ENCODE measurements around the gene OPCML.
A peak's percentile ranks its signal among the peaks of the same experiment; 100 is the strongest.

OPCML gene

GRCh38 chr11:132771746-132772145, 760.6 kb downstream of the OPCML start:
- DNase-seq: no peak

GRCh38 chr11:132770829-132771530, 761.3 kb downstream of the OPCML start:
- DNase-seq: no peak

- DNase-seq: no peak
Observed at GRCh38 chr11:132763503-132763902, 768.8 kb downstream of the OPCML start.

- no peak for DNase-seq
Observed at GRCh38 chr11:132755934-132756333, 776.4 kb downstream of the OPCML start.

- no peak for DNase-seq
Observed at GRCh38 chr11:132751516-132752250, 780.6 kb downstream of the OPCML start.

GRCh38 chr11:132746305-132746704, 786.0 kb downstream of the OPCML start:
- DNase-seq: no peak

- DNase-seq: no peak
Observed at GRCh38 chr11:132745306-132745705, 787.0 kb downstream of the OPCML start.

- DNase-seq: no peak
Observed at GRCh38 chr11:132744771-132745170, 787.5 kb downstream of the OPCML start.

- no peak for DNase-seq
Observed at GRCh38 chr11:132743601-132744000, 788.7 kb downstream of the OPCML start.

- DNase-seq: no peak
Observed at GRCh38 chr11:132742929-132743328, 789.4 kb downstream of the OPCML start.

- no peak for DNase-seq
Observed at GRCh38 chr11:132734217-132734616, 798.1 kb downstream of the OPCML start.

- no peak for DNase-seq
Observed at GRCh38 chr11:132728026-132728425, 804.3 kb downstream of the OPCML start.

- no peak for DNase-seq
Observed at GRCh38 chr11:132721526-132721925, 810.8 kb downstream of the OPCML start.

- DNase-seq: no peak
Observed at GRCh38 chr11:132719684-132720083, 812.6 kb downstream of the OPCML start.

GRCh38 chr11:132718711-132719671, 813.3 kb downstream of the OPCML start:
- no peak for DNase-seq

- DNase-seq: no peak
Observed at GRCh38 chr11:132717824-132718223, 814.5 kb downstream of the OPCML start.

- DNase-seq: no peak
Observed at GRCh38 chr11:132716037-132716436, 816.3 kb downstream of the OPCML start.

- DNase-seq: no peak
Observed at GRCh38 chr11:132714859-132715440, 817.4 kb downstream of the OPCML start.

GRCh38 chr11:132712466-132712865, 819.8 kb downstream of the OPCML start:
- DNase-seq: peak; percentile 74

GRCh38 chr11:132704781-132705375, 827.4 kb downstream of the OPCML start:
- no peak for DNase-seq

- peak; percentile 31 for DNase-seq
Observed at GRCh38 chr11:132692891-132693290, 839.4 kb downstream of the OPCML start.

GRCh38 chr11:132691848-132692550, 840.3 kb downstream of the OPCML start:
- no peak for DNase-seq
